Lung (tissue), 12 donors: ENCODE results near the gene ADD3. TPM values are rescaled to one million over a fixed set of nuclear protein-coding genes. Genes with fewer than 3 reads are reported as not detected.
A peak's percentile ranks its signal among the peaks of the same experiment; 100 is the strongest.

Experiments
- ATAC-seq: fragments of 200-7000 bp; cut with Tn5 transposase; one replicate; pipeline ENCODE4 v1.9.1; 2020; ENCODE audit warnings: moderate number of reproducible peaks; ENCODE audit not compliant: insufficient read depth, low FRiP score
- DNase-seq, 3 donors: peaks; one replicate each; pipeline ENCODE4 v3.0.0-alpha.2; 2013 to 2017
- H3K27ac ChIP-seq, 2 donors: one replicate each; pipeline ENCODE4 v1.5.1; 2013; ENCODE audit warnings: mild to moderate bottlenecking in 2 of 2, moderate library complexity in 2 of 2, control low read depth in 1 of 2, inconsistent platforms in 1 of 2, low read depth in 1 of 2, low read length in 1 of 2
- H3K27me3 ChIP-seq, 3 donors: one replicate each; pipeline ENCODE4 v1.5.1; 2013; ENCODE audit warnings: low read length in 2 of 3; ENCODE audit not compliant: control insufficient read depth in 3 of 3, insufficient read depth in 3 of 3
- H3K36me3 ChIP-seq, 4 donors: one replicate each; pipeline ENCODE4 v1.5.1; 2013; ENCODE audit warnings: low read length in 4 of 4, mild to moderate bottlenecking in 1 of 4, moderate library complexity in 1 of 4; ENCODE audit not compliant: control insufficient read depth in 4 of 4, insufficient read depth in 4 of 4
- H3K4me1 ChIP-seq, 5 donors: one replicate each; pipeline ENCODE4 v1.5.1; 2013; ENCODE audit warnings: low read length in 5 of 5, mild to moderate bottlenecking in 2 of 5, moderate library complexity in 1 of 5; ENCODE audit not compliant: control insufficient read depth in 5 of 5, insufficient read depth in 5 of 5
- H3K4me3 ChIP-seq: one replicate; pipeline ENCODE4 v1.5.1; 2013; ENCODE audit warnings: mild to moderate bottlenecking, control low read depth, moderate library complexity
- H3K9ac ChIP-seq, 2 donors: one replicate each; pipeline ENCODE4 v1.5.1; 2013; ENCODE audit warnings: low read length in 2 of 2, control low read depth in 1 of 2; ENCODE audit not compliant: insufficient read depth in 1 of 2
- H3K9me3 ChIP-seq, 4 donors: one replicate each; pipeline ENCODE4 v1.5.1; 2013; ENCODE audit warnings: low read length in 3 of 4, mild to moderate bottlenecking in 1 of 4, moderate library complexity in 1 of 4; ENCODE audit not compliant: control insufficient read depth in 4 of 4, insufficient read depth in 3 of 4
- WGBS, 2 donors: extraction: QIAGEN DNeasy Blood & Tissue Kit; methylation state at CpG; one replicate each; pipeline ENCODE4 v1.1.7; 2013; 5-methylcytosine and 5-hydroxymethylcytosine counted together
- polyA plus RNA-seq, 2 donors: library from polyadenylated mRNA; stranded (reverse); fragments of 200-250 nt; gene quantifications; one replicate each; pipeline ENCODE4 v1.2.1, GENCODE V29; 2013
- total RNA-seq, 2 donors: library from RNA; depleted of rRNA in 1 of 2; stranded (reverse); fragments of >200 nt in 1 of 2; gene quantifications; one replicate each; pipeline ENCODE4 v1.2.1, GENCODE V29; 2014 to 2021
- TF ChIP-seq, protein P1 (sequence below): IDR thresholded peaks from 2 replicates; pipeline ENCODE4 v1.5.1; 2012; ENCODE audit warnings: mild to moderate bottlenecking; ENCODE audit errors: control extremely low read depth, extremely low read depth
- donor health status: control.
- donor health status: control.
- donor health status: Bipolar disorder and iron deficiency.
- donor health status: healthy.
- donor health status: DM: yes; HTN: yes; CAD: no.

The ADD3 gene
- total and polyA plus RNA-seq, 4 donors = 22.0 to 289 (median 56.1) TPM

DNA sequence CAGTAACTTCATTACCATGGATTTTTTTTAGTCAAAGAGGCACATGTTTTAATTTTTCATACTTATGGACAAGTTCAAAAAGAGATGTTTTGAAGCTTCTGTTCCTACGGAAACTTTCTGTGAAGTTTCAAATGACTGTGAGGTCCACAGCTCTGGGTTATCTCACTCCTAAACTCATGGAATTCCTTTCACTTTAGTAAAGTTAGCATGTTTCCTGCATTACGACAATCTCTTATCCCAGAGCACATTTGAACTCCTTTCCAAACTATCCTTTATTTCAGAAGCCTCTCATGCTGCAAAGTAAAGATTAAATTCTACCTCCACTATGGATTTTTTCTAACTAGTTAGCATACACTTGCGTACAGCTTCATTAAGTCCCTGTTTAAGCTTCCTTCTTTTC is 15.3 kb upstream of the ADD3 start:
- Histone ChIP-seq H3K27me3 (no peaks in the 10 kb centered on the region), H3K9ac (no peak overlapping the region), H3K27ac (peak overlapping the region in 1 of 2 donors; percentile 21), H3K4me1 (peaks cover 1 to 9% (median 3%) of the 10 kb centered on the region in 5 donors), H3K4me3 (no peak overlapping the region), H3K36me3 (no peaks in the 10 kb centered on the region), H3K9me3 (no peaks in the 10 kb centered on the region)
- TF ChIP-seq, protein P1, sequence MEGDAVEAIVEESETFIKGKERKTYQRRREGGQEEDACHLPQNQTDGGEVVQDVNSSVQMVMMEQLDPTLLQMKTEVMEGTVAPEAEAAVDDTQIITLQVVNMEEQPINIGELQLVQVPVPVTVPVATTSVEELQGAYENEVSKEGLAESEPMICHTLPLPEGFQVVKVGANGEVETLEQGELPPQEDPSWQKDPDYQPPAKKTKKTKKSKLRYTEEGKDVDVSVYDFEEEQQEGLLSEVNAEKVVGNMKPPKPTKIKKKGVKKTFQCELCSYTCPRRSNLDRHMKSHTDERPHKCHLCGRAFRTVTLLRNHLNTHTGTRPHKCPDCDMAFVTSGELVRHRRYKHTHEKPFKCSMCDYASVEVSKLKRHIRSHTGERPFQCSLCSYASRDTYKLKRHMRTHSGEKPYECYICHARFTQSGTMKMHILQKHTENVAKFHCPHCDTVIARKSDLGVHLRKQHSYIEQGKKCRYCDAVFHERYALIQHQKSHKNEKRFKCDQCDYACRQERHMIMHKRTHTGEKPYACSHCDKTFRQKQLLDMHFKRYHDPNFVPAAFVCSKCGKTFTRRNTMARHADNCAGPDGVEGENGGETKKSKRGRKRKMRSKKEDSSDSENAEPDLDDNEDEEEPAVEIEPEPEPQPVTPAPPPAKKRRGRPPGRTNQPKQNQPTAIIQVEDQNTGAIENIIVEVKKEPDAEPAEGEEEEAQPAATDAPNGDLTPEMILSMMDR = no peak
- 73 to 80% methylated on average over 3 of the region's 3 CpGs for WGBS, 2 donors
- DNase-seq (peak in 1 of 3 donors; percentile 53), ATAC-seq (no peak)

DNA sequence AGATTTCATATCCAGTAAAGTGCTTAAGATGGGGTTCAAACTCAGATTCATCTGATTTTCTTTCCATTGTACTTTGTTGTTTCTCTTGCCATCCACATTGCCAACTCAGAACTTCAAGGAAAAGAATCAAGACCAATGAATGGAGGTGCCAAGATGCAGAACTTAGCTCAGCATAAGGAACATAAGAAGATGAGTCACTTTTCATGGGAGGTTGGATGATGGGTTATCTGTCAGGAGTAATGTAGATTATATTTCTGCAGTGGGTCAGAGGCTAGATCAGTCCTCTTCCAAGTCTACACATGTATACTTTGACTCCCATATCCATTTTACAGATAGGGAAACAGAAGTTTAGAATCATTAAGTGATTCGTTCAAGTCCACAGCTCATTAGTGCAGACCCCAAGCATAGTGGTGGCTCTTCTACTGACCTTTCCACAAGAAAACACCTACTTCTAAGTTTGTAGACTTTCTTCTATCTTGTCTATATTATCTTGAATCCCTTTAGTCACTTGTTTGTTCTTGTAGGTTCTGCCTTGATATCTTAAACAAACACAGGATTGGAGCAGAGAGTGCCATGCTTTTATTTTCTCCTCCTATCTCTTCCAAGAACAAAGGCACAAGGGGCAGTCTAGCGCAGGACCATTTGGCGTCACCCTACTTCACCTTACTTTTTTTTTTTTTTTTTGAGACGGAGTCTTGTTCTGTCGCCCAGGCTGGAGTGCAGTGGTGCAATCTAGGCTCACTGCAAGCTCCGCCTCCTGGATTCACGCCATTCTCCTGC is 14.0 kb upstream of the ADD3 start:
- Histone ChIP-seq H3K27ac (no peak overlapping the region), H3K9me3 (no peaks in the 10 kb centered on the region), H3K4me3 (no peak overlapping the region), H3K36me3 (no peaks in the 10 kb centered on the region), H3K9ac (no peak overlapping the region), H3K27me3 (no peaks in the 10 kb centered on the region), H3K4me1 (peaks cover 0 to 9% (median 1%) of the 10 kb centered on the region in 5 donors)
- DNase-seq = no peak
- no peak for ATAC-seq
- 95% methylated on average over 7 of the region's 7 CpGs for WGBS, 2 donors
- TF ChIP-seq, protein P1 = no peak

DNA sequence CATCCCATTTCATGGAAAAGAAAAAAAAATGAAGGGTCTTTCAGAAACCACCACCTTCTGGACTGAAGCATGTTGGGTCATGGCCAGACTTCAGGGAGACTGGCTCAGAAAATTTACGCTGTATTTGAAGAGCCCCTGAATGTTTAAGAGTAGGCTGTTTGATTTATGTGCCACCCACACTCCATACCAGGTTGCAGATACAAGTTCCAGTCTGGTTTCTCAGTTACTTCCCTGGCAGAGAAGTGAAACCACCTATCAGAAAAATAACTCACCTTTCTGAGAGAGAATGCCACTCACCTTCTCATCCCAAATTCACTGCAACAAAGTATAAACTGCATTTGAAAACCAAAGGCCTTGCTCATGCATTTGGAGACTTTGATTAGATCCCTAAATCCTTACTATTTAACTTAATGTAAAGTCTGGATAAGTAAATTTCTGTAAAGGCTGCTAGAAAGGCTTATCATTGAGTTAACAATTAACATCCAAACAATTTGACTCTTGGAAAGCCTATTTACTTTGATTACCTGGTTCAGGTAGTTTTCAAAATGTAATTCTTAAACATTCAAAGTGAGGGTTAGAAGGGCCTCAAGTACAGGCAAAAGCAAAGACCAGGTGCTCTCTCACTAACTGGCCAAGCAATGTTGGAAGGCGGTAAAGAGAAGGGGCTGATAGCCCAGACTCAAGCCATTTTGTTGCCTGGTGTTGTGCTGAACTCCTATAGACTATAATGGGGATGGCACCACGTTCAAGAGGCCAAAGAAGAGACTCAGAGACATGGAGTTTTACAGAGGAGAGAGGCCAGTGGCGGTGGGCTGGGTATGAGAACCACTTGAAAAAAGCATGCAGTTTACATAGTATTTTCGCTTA is 12.8 kb upstream of the ADD3 start:
- TF ChIP-seq, protein P1 = no peak
- DNase-seq (no peak), ATAC-seq (no peak)
- H3K4me3 ChIP-seq = no peak overlapping the region
- H3K27ac ChIP-seq = no peak overlapping the region
- no peaks in the 10 kb centered on the region for H3K27me3 ChIP-seq
- no peak overlapping the region for H3K9ac ChIP-seq
- peaks cover 0 to 9% (median 1%) of the 10 kb centered on the region in 5 donors for H3K4me1 ChIP-seq
- H3K9me3 ChIP-seq = no peaks in the 10 kb centered on the region
- H3K36me3 ChIP-seq = no peaks in the 10 kb centered on the region
- WGBS, 2 donors = 81 to 92% methylated on average over 5 of the region's 5 CpGs
